Gastroesophageal sphincter (tissue), 3 donors: Measurements from ENCODE around the gene USP47.

Experiments used
- CTCF ChIP-seq, 4 experiments: fragments of 200-600 bp in 2 of 4; fragments of 450-650 bp in 2 of 4; sonication (generic) in 1 of 4; IDR thresholded peaks; one replicate each; pipeline ENCODE4 v1.5.1; 2017 to 2019; ENCODE audit warnings: antibody characterized with exemption in 4 of 4, mild to moderate bottlenecking in 2 of 4, moderate library complexity in 2 of 4
- EP300 ChIP-seq: sonication (generic); formaldehyde crosslinking; IDR thresholded peaks from one replicate; pipeline ENCODE4 v1.6.1; 2017; ENCODE audit warnings: antibody characterized with exemption, mild to moderate bottlenecking
- POLR2A ChIP-seq, 2 donors: fragments of 450-650 bp; IDR thresholded peaks; one replicate each; pipeline ENCODE4 v1.6.1; 2017; ENCODE audit warnings: antibody characterized with exemption in 2 of 2, mild to moderate bottlenecking in 2 of 2, moderate library complexity in 1 of 2
- POLR2AphosphoS5 ChIP-seq: sonication (generic); formaldehyde crosslinking; IDR thresholded peaks from one replicate; pipeline ENCODE4 v1.6.1; 2017; ENCODE audit warnings: antibody characterized with exemption

DNA sequence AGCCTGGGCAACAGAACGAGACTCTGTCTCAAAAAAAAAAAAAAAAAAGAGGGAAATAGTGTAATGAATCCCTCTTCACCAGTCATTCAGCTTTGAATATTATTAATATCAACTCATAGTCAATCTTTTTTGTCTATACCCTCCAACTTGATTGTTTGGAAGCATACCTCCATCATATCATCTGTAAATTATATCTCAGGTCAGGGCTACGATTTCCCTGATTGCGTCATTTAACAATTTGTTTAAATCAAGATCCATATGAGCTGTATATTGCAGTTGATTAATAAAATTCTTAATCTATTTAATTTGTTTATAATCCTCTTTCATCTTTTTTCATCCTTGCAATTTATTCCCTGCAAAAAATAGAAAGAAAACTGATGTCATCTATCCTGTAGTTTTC is 60.2 kb downstream of the USP47 start:
- no peak for TF ChIP-seq CTCF (IDR thresholded peaks at IDR 0.05)
- no peak for TF ChIP-seq POLR2A (IDR thresholded peaks at IDR 0.05)
- no peak for TF ChIP-seq POLR2AphosphoS5
- TF ChIP-seq EP300, result no peak
